ENCODE results near the gene MRPL27.

MRPL27 gene

GRCh38 chr17:50322271-50322670 is 50.7 kb downstream of the MRPL27 start:
- Histone ChIP-seq H3K27ac (ENCODE audit: low read length) (no peak overlapping the region), H3K4me1 (ENCODE audit: low read length) (peaks cover 11% of the 10 kb centered on the region), H3K9ac (ENCODE audit: low read length) (no peak overlapping the region), H3K9me3 (ENCODE audit: insufficient read depth, low read length) (no peaks in the 10 kb centered on the region), H2AFZ (ENCODE audit: low read depth, low read length) (no peak overlapping the region), H3K27me3 (ENCODE audit: low read depth, low read length) (no peaks in the 10 kb centered on the region; the same call in 1 of the 2 replicates), H3K4me2 (ENCODE audit: low read length) (no peak overlapping the region), H3K4me3 (ENCODE audit: low read length) (no peak overlapping the region), H3K36me3 (replicated peaks; ENCODE audit: low read depth, low read length) (no peaks in the 10 kb centered on the region), H3K79me2 (ENCODE audit: low read length) (no peaks in the 10 kb centered on the region), H4K20me1 (ENCODE audit: insufficient read depth, low read length) (no peaks in the 10 kb centered on the region)
- TF ChIP-seq EZH2phosphoT487 (IDR thresholded peaks at IDR 0.05; ENCODE audit: low read depth) (no peak), CTCF (IDR thresholded peaks at IDR 0.05; ENCODE audit: low read depth, low read length) (no peak)

GRCh38 chr17:50319306-50320004 is 53.5 kb downstream of the MRPL27 start:
- Histone ChIP-seq H3K27ac (ENCODE audit: low read length) (no peak overlapping the region), H2AFZ (ENCODE audit: low read depth, low read length) (no peak overlapping the region)
- TF ChIP-seq CTCF (IDR thresholded peaks at IDR 0.05; ENCODE audit: low read depth, low read length) (no peak), EZH2phosphoT487 (IDR thresholded peaks at IDR 0.05; ENCODE audit: low read depth) (no peak)

DNA sequence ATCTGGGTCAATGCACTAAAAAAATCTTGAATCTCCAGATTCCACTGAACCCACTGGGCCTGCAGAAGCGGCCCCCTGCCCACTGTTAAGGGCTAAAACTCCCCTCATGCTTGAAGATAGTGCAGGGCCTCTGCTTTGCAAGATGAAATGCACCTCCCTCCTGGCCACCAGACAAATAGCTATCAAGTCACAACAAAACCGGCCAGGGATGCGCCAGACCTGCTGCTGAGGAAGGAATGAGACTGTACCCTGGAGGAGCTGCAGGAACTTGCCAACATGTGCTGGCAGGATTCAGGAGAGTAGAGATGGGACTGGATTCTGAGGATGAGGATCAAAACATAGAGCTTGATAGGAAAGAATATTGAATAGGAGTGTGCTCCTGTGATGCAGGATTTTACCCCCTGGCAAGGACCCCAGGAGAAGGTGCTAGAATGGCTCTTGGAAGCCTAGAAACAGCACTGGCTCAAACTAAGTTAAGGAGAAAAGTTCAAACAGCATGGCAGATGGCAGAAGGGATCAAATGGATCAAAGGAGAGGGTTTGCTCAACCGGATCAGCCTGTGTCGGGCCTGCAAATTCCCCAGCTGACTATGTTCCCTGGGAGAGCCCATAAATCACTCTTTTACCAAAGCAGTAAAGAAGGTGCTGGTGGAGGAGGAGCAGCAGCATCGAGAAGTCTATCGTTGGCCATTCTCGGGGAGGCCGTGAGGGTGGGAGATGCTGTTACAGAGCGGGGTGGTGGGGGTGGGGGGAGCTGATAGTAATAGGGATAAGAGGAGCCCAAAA is 54.3 kb downstream of the MRPL27 start:
- no peak overlapping the region for H3K27ac ChIP-seq (ENCODE audit: low read length)

More at GRCh38 chr17:50319306-50320004, 53.5 kb downstream of the MRPL27 start:
- H3K4me3 ChIP-seq (ENCODE audit: low read length) = no peak overlapping the region
- H3K4me2 ChIP-seq (ENCODE audit: low read length) = no peak overlapping the region
- no peaks in the 10 kb centered on the region for H3K36me3 ChIP-seq (replicated peaks; ENCODE audit: low read depth, low read length)
- no peaks in the 10 kb centered on the region for H4K20me1 ChIP-seq (ENCODE audit: insufficient read depth, low read length)
- H3K4me1 ChIP-seq (ENCODE audit: low read length) = peaks cover 4% of the 10 kb centered on the region
- peaks cover 2% of the 10 kb centered on the region; the same call in 1 of the 2 replicates for H3K27me3 ChIP-seq (ENCODE audit: low read depth, low read length)
- H3K9ac ChIP-seq (ENCODE audit: low read length) = no peak overlapping the region
- no peaks in the 10 kb centered on the region for H3K9me3 ChIP-seq (ENCODE audit: insufficient read depth, low read length)
- H3K79me2 ChIP-seq (ENCODE audit: low read length) = no peaks in the 10 kb centered on the region

More for the DNA sequence above, 54.3 kb downstream of the MRPL27 start:
- Histone ChIP-seq H3K27me3 (ENCODE audit: low read depth, low read length) (peaks cover 6% of the 10 kb centered on the region), H3K4me3 (ENCODE audit: low read length) (no peak overlapping the region), H3K9me3 (ENCODE audit: insufficient read depth, low read length) (no peaks in the 10 kb centered on the region), H3K36me3 (replicated peaks; ENCODE audit: low read depth, low read length) (no peaks in the 10 kb centered on the region), H3K4me1 (ENCODE audit: low read length) (peaks cover 4% of the 10 kb centered on the region), H3K4me2 (ENCODE audit: low read length) (no peak overlapping the region), H3K79me2 (ENCODE audit: low read length) (no peaks in the 10 kb centered on the region), H3K9ac (ENCODE audit: low read length) (no peak overlapping the region), H4K20me1 (ENCODE audit: insufficient read depth, low read length) (no peaks in the 10 kb centered on the region), H2AFZ (ENCODE audit: low read depth, low read length) (no peak overlapping the region)
- TF ChIP-seq EZH2phosphoT487 (IDR thresholded peaks at IDR 0.05; ENCODE audit: low read depth) (no peak), CTCF (IDR thresholded peaks at IDR 0.05; ENCODE audit: low read depth, low read length) (no peak)
